NCI-H524 treated with DMSO at 0.1 percent for 48 hours (cell line): ENCODE results near the gene DGKQ.
"Not testable (repeated sequence)": the region's sequence is repeated elsewhere in the genome, so short reads cannot be mapped to it uniquely, and the experiment has no call there.

ENCODE experiments used
- DNase-seq: peaks from one replicate; lab custom pipeline; 2025; lab: John Stamatoyannopoulos, UW

Gene DGKQ

GRCh38 chr4:950136-951020 lies 23.0 kb downstream of the DGKQ start:
- no peak for DNase-seq

GRCh38 chr4:949656-950055 lies 23.7 kb downstream of the DGKQ start:
- DNase-seq: no peak

- no peak for DNase-seq
Observed at GRCh38 chr4:948936-949300, 24.5 kb downstream of the DGKQ start.

- no peak for DNase-seq
Observed at GRCh38 chr4:948101-948935, 25.1 kb downstream of the DGKQ start.

- DNase-seq: no peak
Observed at GRCh38 chr4:947491-947971, 25.8 kb downstream of the DGKQ start.

GRCh38 chr4:946517-947471 lies 26.6 kb downstream of the DGKQ start:
- DNase-seq: no peak

- DNase-seq: no peak
Observed at GRCh38 chr4:946103-946450, 27.3 kb downstream of the DGKQ start.

- DNase-seq: no peak
Observed at GRCh38 chr4:945274-946102, 27.9 kb downstream of the DGKQ start.

- DNase-seq: not testable (repeated sequence)
Observed at GRCh38 chr4:939508-939907, 33.9 kb downstream of the DGKQ start.

GRCh38 chr4:932713-933070 lies 40.7 kb downstream of the DGKQ start:
- no peak for DNase-seq

GRCh38 chr4:931960-932712 lies 41.2 kb downstream of the DGKQ start, which contains the start of the genes GAK and TMEM175:
Gene GAK, minus strand, starts transcription at chr4:932316. Its CDS starts 129 bp downstream, at chr4:932187.
Gene TMEM175, plus strand, starts transcription at chr4:932460. Its CDS starts 15,280 bp downstream, at chr4:947740.
- peak; percentile 15 for DNase-seq

- no peak for DNase-seq
Observed at GRCh38 chr4:931194-931959, 42.0 kb downstream of the DGKQ start.

- DNase-seq: no peak
Observed at GRCh38 chr4:930827-931193, 42.6 kb downstream of the DGKQ start.

GRCh38 chr4:930028-930551 lies 43.3 kb downstream of the DGKQ start:
- DNase-seq: no peak

- DNase-seq: no peak
Observed at GRCh38 chr4:929096-929765, 44.1 kb downstream of the DGKQ start.

- not testable (repeated sequence) for DNase-seq
Observed at GRCh38 chr4:927566-927965, 45.8 kb downstream of the DGKQ start.

- DNase-seq: no peak
Observed at GRCh38 chr4:926538-926937, 46.8 kb downstream of the DGKQ start.

GRCh38 chr4:925771-926500 lies 47.4 kb downstream of the DGKQ start:
- no peak for DNase-seq
